ENCODE measurements around the gene NEURL1B. TPM values are rescaled to one million over a fixed set of nuclear protein-coding genes. Genes with fewer than 3 reads are reported as not detected.

Gene NEURL1B
- total RNA-seq, 2 experiments from 2014 or later: 0.08 to 0.16 TPM

DNA sequence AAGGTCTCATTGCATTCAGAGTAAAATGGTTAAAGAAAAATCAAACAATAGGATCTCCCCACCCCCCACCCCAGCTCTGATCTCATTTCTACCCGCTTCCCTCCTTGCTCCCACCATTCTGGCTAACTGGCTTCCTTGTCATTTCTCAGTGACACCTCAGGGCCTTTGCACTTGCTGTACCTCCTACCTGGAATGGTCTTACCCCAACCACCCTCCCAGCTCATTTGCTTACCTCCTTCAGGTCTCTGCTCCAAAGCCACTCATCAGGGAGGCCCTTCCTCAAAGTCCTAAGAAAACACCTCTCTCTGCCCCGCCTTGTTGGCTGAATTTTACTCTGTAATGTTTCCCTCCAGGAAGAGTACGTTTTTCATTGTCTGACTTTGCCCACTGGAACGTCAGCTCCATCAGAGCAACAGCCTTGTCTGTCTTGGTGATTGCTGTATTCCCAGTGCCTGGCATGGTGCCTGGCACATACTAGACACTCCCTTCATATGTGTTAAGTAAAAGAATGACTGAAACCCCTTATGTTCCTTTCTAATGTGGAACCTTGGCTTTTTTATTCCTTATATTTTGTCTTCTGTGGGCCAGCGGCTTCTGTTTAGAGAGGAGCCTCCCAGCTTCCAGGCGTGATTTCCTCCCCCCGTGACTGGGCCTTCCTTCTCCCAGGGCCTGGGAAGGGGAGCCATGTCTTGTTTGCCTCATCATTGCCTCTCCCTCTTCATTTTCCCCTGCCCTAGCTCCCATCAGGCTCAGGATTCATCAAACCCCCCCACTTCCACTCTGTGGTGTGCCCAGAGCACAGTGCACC lies 26.9 kb downstream of the NEURL1B start:
- DNase-seq (no peak), ATAC-seq (ENCODE audit: poor library complexity) (no peak)
- Mint-ChIP-seq H3K4me3 (no peak overlapping the region), H3K27ac (no peak overlapping the region), H3K27me3 (no peaks in the 10 kb centered on the region), H3K9me3 (no peaks in the 10 kb centered on the region), H3K36me3 (ENCODE audit: low read depth) (no peaks in the 10 kb centered on the region), H3K4me1 (ENCODE audit: low read depth) (no peaks in the 10 kb centered on the region)
- intact Hi-C loops (cut with DNase I, micrococcal nuclease): no loop called here
- H3K27me3 ChIP-seq (ENCODE audit: control insufficient read depth in 1 of 2, insufficient read depth in 2 of 2, low read length in 2 of 2): peaks cover 0 to 2% of the 10 kb centered on the region in 2 experiments
- H3K4me3 ChIP-seq (ENCODE audit: low read length): no peak overlapping the region
- TF ChIP-seq, protein P1, sequence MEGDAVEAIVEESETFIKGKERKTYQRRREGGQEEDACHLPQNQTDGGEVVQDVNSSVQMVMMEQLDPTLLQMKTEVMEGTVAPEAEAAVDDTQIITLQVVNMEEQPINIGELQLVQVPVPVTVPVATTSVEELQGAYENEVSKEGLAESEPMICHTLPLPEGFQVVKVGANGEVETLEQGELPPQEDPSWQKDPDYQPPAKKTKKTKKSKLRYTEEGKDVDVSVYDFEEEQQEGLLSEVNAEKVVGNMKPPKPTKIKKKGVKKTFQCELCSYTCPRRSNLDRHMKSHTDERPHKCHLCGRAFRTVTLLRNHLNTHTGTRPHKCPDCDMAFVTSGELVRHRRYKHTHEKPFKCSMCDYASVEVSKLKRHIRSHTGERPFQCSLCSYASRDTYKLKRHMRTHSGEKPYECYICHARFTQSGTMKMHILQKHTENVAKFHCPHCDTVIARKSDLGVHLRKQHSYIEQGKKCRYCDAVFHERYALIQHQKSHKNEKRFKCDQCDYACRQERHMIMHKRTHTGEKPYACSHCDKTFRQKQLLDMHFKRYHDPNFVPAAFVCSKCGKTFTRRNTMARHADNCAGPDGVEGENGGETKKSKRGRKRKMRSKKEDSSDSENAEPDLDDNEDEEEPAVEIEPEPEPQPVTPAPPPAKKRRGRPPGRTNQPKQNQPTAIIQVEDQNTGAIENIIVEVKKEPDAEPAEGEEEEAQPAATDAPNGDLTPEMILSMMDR (IDR thresholded peaks at IDR 0.05): no peak
- no peaks in the 10 kb centered on the region for H3K36me3 ChIP-seq (ENCODE audit: insufficient read depth, low read length)
- ChIA-PET POLR2A (no interaction called here), CTCF (no interaction called here)
- no peaks in the 10 kb centered on the region for H3K4me1 ChIP-seq (ENCODE audit: insufficient read depth, low read length)
- no peak overlapping the region for H3K27ac ChIP-seq (ENCODE audit: low read depth in 1 of 2, low read length in 2 of 2)
- H3K9me3 ChIP-seq (ENCODE audit: control insufficient read depth in 1 of 2, insufficient read depth in 1 of 2, low read length in 2 of 2): no peaks in the 10 kb centered on the region

DNA sequence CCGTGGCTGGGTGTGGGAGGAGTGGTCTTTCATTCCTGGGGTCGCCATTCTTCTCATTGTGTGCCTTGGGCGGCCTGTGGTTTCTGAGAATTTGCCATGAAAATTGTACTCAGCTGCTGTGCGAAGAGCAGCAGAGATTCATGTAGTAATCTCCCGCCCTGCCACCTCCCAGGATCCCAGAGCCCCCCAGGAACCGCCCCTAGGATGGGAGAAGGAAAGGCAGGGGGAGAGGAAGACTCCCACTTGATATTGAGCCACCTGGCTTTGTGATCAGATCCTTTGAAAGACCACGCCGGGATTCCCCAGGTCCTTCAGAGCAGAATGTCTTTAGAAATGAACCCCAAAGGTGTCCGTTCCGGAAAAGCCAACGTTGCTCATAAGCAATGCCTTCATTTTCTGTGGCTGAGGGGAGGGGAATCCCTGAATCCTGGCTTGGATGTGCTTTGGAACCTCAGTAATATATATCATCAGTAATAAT lies 27.6 kb downstream of the NEURL1B start:
- CTCF ChIA-PET: no interaction called here

DNA sequence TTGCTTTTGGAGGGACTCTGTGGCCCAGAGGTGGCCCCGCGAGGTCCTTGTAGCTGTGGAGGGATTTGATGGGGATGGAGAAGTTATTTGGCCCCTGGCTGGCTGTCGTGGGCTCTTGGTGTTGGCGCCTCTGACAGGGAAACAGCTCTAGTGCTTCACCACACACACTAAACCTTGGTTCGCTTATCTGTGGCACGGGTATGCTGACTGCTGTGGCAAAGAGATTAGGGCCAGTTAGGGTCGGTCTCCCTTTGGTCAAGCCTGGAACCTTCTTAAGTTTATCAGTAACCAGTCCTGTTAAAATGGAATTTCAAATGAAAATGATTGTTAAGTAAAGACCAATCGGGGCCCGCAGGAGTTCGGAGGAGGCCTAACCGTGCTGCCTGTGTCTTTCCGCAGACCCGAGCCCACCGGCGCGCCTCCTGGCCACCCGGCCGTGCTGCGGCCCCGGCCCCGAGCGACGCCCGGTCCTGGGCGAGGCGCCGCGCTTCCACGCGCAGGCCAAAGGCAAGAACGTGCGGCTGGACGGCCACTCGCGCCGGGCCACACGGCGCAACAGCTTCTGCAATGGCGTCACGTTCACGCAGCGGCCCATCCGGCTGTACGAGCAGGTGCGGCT lies 28.4 kb downstream of the NEURL1B start:
- no peak overlapping the region for H3K4me3 ChIP-seq (ENCODE audit: low read length)
- DNase-seq: no peak
- no peaks in the 10 kb centered on the region for H3K36me3 Mint-ChIP-seq (ENCODE audit: low read depth)
- no peaks in the 10 kb centered on the region for H3K9me3 Mint-ChIP-seq
- no peaks in the 10 kb centered on the region for H3K27me3 Mint-ChIP-seq
- ChIA-PET POLR2A (no interaction called here), CTCF (no interaction called here)
- H3K27me3 ChIP-seq (ENCODE audit: control insufficient read depth in 1 of 2, insufficient read depth in 2 of 2, low read length in 2 of 2): peaks cover 0 to 2% of the 10 kb centered on the region in 2 experiments
- no peaks in the 10 kb centered on the region for H3K4me1 ChIP-seq (ENCODE audit: insufficient read depth, low read length)
- TF ChIP-seq, protein P1 (IDR thresholded peaks at IDR 0.05): no peak
- H3K4me3 Mint-ChIP-seq: no peak overlapping the region
- no peak overlapping the region for H3K27ac ChIP-seq (ENCODE audit: low read depth in 1 of 2, low read length in 2 of 2)
- intact Hi-C loops (cut with DNase I, micrococcal nuclease): no loop called here
- H3K9me3 ChIP-seq (ENCODE audit: control insufficient read depth in 1 of 2, insufficient read depth in 1 of 2, low read length in 2 of 2): no peaks in the 10 kb centered on the region
- no peak overlapping the region for H3K27ac Mint-ChIP-seq
- H3K4me1 Mint-ChIP-seq (ENCODE audit: low read depth): no peaks in the 10 kb centered on the region
- no peaks in the 10 kb centered on the region for H3K36me3 ChIP-seq (ENCODE audit: insufficient read depth, low read length)
- ATAC-seq (ENCODE audit: poor library complexity): no peak

More for the DNA sequence above, 27.6 kb downstream of the NEURL1B start:
- DNase-seq: no peak
- Mint-ChIP-seq H3K27me3 (no peaks in the 10 kb centered on the region), H3K4me1 (ENCODE audit: low read depth) (no peaks in the 10 kb centered on the region), H3K36me3 (ENCODE audit: low read depth) (no peaks in the 10 kb centered on the region), H3K27ac (no peak overlapping the region), H3K9me3 (no peaks in the 10 kb centered on the region), H3K4me3 (no peak overlapping the region)
- POLR2A ChIA-PET: no interaction called here
- no peaks in the 10 kb centered on the region for H3K4me1 ChIP-seq (ENCODE audit: insufficient read depth, low read length)
- H3K9me3 ChIP-seq (ENCODE audit: control insufficient read depth in 1 of 2, insufficient read depth in 1 of 2, low read length in 2 of 2): no peaks in the 10 kb centered on the region
- H3K27ac ChIP-seq (ENCODE audit: low read depth in 1 of 2, low read length in 2 of 2): no peak overlapping the region
- no peak for ATAC-seq (ENCODE audit: poor library complexity)
- H3K36me3 ChIP-seq (ENCODE audit: insufficient read depth, low read length): no peaks in the 10 kb centered on the region
- H3K4me3 ChIP-seq (ENCODE audit: low read length): no peak overlapping the region
- peaks cover 0 to 2% of the 10 kb centered on the region in 2 experiments for H3K27me3 ChIP-seq (ENCODE audit: control insufficient read depth in 1 of 2, insufficient read depth in 2 of 2, low read length in 2 of 2)
- TF ChIP-seq, protein P1 (IDR thresholded peaks at IDR 0.05): no peak
- intact Hi-C loops (cut with DNase I, micrococcal nuclease): no loop called here
